Measurements from ENCODE around the gene NHP2. TPM values are rescaled to one million over a fixed set of nuclear protein-coding genes. Genes with fewer than 3 reads are reported as not detected.

NHP2 gene
- total RNA-seq, 1 experiment from 2014 or later = 263 TPM

DNA sequence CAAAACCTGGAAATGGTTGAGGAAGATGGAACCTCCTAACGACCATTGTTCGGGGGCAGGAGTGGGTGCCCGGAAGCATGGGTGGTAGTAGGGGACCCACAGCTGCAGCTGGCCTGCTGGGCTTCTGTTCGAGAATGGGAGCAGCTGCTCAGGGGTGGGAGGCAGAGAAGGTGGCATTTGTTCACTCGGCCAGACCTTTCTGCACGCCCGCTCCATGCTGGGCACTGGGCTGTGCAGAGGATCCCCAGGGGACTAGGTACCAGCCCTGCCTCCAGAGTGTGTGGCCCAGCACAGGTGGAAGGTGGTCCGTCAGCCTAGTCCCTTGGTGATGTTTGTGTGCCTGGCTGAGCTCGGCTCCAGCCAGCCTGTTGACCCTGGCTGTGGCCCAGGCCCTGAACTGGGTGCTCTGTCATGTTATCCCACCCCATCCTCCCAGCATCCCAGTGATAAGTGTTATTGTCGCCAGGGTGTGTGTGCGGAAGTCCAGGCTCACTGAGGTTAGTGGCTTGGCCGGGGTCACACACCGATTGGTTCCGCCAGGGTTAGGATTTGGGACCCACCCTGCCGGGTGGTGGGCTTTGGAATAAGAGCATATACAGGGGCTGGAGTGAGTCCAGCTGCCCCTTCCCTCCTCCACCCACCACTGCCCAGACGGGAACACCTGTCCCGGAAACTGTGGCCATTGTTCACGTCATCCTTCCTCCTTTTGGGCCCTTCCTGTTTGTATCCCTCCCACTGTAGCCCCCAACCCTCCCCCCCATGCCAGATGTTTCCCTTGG is 35.6 kb downstream of the NHP2 start:
- H3K27ac Mint-ChIP-seq = no peak overlapping the region
- no peaks in the 10 kb centered on the region for H3K9me3 Mint-ChIP-seq
- no peaks in the 10 kb centered on the region for H3K27me3 Mint-ChIP-seq (ENCODE audit: low read depth)
- H3K4me1 Mint-ChIP-seq = peaks cover 53% of the 10 kb centered on the region
- POLR2A ChIA-PET = interaction anchor here (1.4 to 6.0 kb wide), 3 partner anchors 7 to 40 kb away, joined by 3 to 60 read pairs (median 5); partner anchors contain the start of gene NHP2
- no peak for ATAC-seq
- TF ChIP-seq NR2C2 (CRISPR knock-in tag; IDR thresholded peaks at IDR 0.05) (no peak), RORB (CRISPR knock-in tag; IDR thresholded peaks at IDR 0.05) (no peak), SOX15 (CRISPR knock-in tag; IDR thresholded peaks at IDR 0.05) (no peak), EMX1 (CRISPR knock-in tag; IDR thresholded peaks at IDR 0.05) (no peak), FOXP1 (CRISPR knock-in tag; IDR thresholded peaks at IDR 0.05; ENCODE audit: borderline replicate concordance) (no peak), NFATC4 (CRISPR knock-in tag; IDR thresholded peaks at IDR 0.05) (no peak), HMGA2 (CRISPR knock-in tag; IDR thresholded peaks at IDR 0.05) (no peak), MXD4 (CRISPR knock-in tag; IDR thresholded peaks at IDR 0.05; ENCODE audit: borderline replicate concordance) (no peak), NR3C1 (CRISPR knock-in tag; conservative IDR thresholded peaks at IDR 0.05; ENCODE audit: low read depth) (no peak)
- TF ChIP-seq, protein P1, sequence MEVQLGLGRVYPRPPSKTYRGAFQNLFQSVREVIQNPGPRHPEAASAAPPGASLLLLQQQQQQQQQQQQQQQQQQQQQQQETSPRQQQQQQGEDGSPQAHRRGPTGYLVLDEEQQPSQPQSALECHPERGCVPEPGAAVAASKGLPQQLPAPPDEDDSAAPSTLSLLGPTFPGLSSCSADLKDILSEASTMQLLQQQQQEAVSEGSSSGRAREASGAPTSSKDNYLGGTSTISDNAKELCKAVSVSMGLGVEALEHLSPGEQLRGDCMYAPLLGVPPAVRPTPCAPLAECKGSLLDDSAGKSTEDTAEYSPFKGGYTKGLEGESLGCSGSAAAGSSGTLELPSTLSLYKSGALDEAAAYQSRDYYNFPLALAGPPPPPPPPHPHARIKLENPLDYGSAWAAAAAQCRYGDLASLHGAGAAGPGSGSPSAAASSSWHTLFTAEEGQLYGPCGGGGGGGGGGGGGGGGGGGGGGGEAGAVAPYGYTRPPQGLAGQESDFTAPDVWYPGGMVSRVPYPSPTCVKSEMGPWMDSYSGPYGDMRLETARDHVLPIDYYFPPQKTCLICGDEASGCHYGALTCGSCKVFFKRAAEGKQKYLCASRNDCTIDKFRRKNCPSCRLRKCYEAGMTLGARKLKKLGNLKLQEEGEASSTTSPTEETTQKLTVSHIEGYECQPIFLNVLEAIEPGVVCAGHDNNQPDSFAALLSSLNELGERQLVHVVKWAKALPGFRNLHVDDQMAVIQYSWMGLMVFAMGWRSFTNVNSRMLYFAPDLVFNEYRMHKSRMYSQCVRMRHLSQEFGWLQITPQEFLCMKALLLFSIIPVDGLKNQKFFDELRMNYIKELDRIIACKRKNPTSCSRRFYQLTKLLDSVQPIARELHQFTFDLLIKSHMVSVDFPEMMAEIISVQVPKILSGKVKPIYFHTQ (CRISPR knock-in tag; IDR thresholded peaks at IDR 0.05) = no peak
- DNase-seq (ENCODE audit: low spot score) = no peak
- CTCF ChIA-PET = interaction anchor here (0.6 to 8.9 kb wide), 5 partner anchors 10 to 42 kb away, joined by 3 to 138 read pairs (median 6); partner anchors contain the start of gene RMND5B
- H3K4me3 Mint-ChIP-seq = no peak overlapping the region
- H3K36me3 Mint-ChIP-seq = peaks cover 8% of the 10 kb centered on the region

DNA sequence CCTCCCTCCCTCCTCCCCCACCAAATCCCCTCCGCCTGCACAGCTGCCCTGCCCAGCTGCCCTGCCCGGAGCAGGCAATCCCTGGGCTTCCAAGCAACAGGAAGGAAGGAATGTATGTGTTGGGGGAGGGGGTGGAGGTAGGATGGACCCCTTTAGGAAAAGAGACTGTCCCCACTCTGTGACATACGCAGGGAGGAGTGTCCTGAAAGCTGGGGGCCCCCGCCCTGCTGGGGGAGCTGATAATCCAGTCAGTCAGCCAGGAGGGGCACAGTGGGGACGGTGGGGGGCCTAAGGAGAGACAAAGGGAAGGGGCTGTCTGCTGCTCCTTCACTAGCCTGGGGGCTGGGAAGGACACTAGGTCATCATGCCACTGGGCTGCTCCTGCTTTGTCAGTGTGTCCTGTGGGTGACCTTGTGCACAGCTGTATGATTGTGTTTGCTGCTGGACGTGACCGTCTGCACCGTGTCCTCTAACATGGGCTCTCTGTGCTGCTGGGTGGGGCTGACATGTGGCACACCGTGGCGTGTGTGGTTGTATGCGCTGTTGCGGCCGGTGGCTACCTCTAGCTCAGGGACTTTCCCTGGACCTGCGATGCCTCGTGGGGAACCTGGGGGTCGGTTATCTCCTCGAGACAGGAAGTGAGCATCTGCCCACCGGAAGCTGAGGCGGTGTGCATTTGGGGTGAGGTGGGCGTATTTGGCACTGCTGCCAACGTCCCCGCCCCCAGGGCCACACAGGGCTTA is 37.4 kb downstream of the NHP2 start:
- ATAC-seq (peak; percentile 11), DNase-seq (ENCODE audit: low spot score) (peak; percentile 56)
- Mint-ChIP-seq H3K4me3 (peak overlapping the region; percentile 99), H3K27me3 (ENCODE audit: low read depth) (no peaks in the 10 kb centered on the region), H3K9me3 (peaks cover 5% of the 10 kb centered on the region; the same call in 1 of the 2 replicates), H3K4me1 (peaks cover 50% of the 10 kb centered on the region), H3K27ac (peak overlapping the region; percentile 97), H3K36me3 (peaks cover 2% of the 10 kb centered on the region; the same call in 1 of the 2 replicates)
- ChIA-PET CTCF (interaction anchor here (0.6 to 8.9 kb wide), 10 partner anchors 8 to 285 kb away, joined by 3 to 138 read pairs (median 6); partner anchors contain the start of gene NHP2), POLR2A (interaction anchor here (0.6 to 6.0 kb wide), 9 partner anchors 9 to 962 kb away, joined by 3 to 60 read pairs (median 4); partner anchors contain the start of gene RMND5B)
- TF ChIP-seq, protein P2, sequence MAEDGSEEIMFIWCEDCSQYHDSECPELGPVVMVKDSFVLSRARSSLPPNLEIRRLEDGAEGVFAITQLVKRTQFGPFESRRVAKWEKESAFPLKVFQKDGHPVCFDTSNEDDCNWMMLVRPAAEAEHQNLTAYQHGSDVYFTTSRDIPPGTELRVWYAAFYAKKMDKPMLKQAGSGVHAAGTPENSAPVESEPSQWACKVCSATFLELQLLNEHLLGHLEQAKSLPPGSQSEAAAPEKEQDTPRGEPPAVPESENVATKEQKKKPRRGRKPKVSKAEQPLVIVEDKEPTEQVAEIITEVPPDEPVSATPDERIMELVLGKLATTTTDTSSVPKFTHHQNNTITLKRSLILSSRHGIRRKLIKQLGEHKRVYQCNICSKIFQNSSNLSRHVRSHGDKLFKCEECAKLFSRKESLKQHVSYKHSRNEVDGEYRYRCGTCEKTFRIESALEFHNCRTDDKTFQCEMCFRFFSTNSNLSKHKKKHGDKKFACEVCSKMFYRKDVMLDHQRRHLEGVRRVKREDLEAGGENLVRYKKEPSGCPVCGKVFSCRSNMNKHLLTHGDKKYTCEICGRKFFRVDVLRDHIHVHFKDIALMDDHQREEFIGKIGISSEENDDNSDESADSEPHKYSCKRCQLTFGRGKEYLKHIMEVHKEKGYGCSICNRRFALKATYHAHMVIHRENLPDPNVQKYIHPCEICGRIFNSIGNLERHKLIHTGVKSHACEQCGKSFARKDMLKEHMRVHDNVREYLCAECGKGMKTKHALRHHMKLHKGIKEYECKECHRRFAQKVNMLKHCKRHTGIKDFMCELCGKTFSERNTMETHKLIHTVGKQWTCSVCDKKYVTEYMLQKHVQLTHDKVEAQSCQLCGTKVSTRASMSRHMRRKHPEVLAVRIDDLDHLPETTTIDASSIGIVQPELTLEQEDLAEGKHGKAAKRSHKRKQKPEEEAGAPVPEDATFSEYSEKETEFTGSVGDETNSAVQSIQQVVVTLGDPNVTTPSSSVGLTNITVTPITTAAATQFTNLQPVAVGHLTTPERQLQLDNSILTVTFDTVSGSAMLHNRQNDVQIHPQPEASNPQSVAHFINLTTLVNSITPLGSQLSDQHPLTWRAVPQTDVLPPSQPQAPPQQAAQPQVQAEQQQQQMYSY (CRISPR knock-in tag; IDR thresholded peaks at IDR 0.05) = no peak
- TF ChIP-seq, protein P3, sequence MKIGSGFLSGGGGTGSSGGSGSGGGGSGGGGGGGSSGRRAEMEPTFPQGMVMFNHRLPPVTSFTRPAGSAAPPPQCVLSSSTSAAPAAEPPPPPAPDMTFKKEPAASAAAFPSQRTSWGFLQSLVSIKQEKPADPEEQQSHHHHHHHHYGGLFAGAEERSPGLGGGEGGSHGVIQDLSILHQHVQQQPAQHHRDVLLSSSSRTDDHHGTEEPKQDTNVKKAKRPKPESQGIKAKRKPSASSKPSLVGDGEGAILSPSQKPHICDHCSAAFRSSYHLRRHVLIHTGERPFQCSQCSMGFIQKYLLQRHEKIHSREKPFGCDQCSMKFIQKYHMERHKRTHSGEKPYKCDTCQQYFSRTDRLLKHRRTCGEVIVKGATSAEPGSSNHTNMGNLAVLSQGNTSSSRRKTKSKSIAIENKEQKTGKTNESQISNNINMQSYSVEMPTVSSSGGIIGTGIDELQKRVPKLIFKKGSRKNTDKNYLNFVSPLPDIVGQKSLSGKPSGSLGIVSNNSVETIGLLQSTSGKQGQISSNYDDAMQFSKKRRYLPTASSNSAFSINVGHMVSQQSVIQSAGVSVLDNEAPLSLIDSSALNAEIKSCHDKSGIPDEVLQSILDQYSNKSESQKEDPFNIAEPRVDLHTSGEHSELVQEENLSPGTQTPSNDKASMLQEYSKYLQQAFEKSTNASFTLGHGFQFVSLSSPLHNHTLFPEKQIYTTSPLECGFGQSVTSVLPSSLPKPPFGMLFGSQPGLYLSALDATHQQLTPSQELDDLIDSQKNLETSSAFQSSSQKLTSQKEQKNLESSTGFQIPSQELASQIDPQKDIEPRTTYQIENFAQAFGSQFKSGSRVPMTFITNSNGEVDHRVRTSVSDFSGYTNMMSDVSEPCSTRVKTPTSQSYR (CRISPR knock-in tag; IDR thresholded peaks at IDR 0.05) = 0 out of 2 replicates have a peak, but pooled peaks have one; percentile 33
